ENCODE results near the gene B4GALT7.
"Not testable (repeated sequence)": the region's sequence is repeated elsewhere in the genome, so short reads cannot be mapped to it uniquely, and the experiment has no call there.

Gene B4GALT7

GRCh38 chr5:177610131-177610769, 10.3 kb downstream of the B4GALT7 start:
- no peak for DNase-seq

GRCh38 chr5:177610770-177611445, 11.0 kb downstream of the B4GALT7 start:
- DNase-seq, result no peak

GRCh38 chr5:177611446-177612214, 11.7 kb downstream of the B4GALT7 start:
- DNase-seq, result no peak

GRCh38 chr5:177612215-177612673, 12.3 kb downstream of the B4GALT7 start:
- no peak for DNase-seq

- DNase-seq, result no peak
Observed at GRCh38 chr5:177620560-177620959, 20.6 kb downstream of the B4GALT7 start.

GRCh38 chr5:177624172-177624571, 24.2 kb downstream of the B4GALT7 start:
- not testable (repeated sequence) for DNase-seq

- not testable (repeated sequence) for DNase-seq
Observed at GRCh38 chr5:177630186-177630585, 30.3 kb downstream of the B4GALT7 start.

GRCh38 chr5:177634912-177635311, 35.0 kb downstream of the B4GALT7 start:
- not testable (repeated sequence) for DNase-seq

GRCh38 chr5:177645462-177645861, 45.5 kb downstream of the B4GALT7 start:
- not testable (repeated sequence) for DNase-seq

- not testable (repeated sequence) for DNase-seq
Observed at GRCh38 chr5:177651235-177651634, 51.3 kb downstream of the B4GALT7 start.

- not testable (repeated sequence) for DNase-seq
Observed at GRCh38 chr5:177657846-177658245, 57.9 kb downstream of the B4GALT7 start.

GRCh38 chr5:177658542-177658941, 58.6 kb downstream of the B4GALT7 start:
- DNase-seq, result not testable (repeated sequence)
